IgD-negative memory B cell (primary cell): Measurements from ENCODE around the gene USP17L18. TPM values are rescaled to one million over a fixed set of nuclear protein-coding genes. Genes with fewer than 3 reads are reported as not detected.

Experiments
- polyA plus RNA-seq: library from polyadenylated mRNA; unstranded; fragments of 300-500 nt; fragmentation: Illumina TruSeq; gene quantifications from one replicate; pipeline ENCODE4 v1.2.3, GENCODE V29; 2021

Gene USP17L18
- polyA plus RNA-seq, 1 donor from 2014 or later: not detected

Other genes with a start within 250 kb of the USP17L18 start
- gene FAM90A26, start 78.2 kb upstream of the USP17L18 start, polyA plus RNA-seq: not detected
- gene USP17L10, start 38.0 kb upstream of the USP17L18 start, polyA plus RNA-seq: not detected
- not detected for gene USP17L11, start 33.2 kb upstream of the USP17L18 start, polyA plus RNA-seq
- gene USP17L12, start 28.5 kb upstream of the USP17L18 start, polyA plus RNA-seq: not detected
- gene USP17L13, start 23.7 kb upstream of the USP17L18 start, polyA plus RNA-seq: not detected
- gene USP17L15, start 14.2 kb upstream of the USP17L18 start, polyA plus RNA-seq: not detected
- not detected for gene USP17L17, start 4.8 kb upstream of the USP17L18 start, polyA plus RNA-seq
- not detected for gene USP17L19, start 4.7 kb downstream of the USP17L18 start, polyA plus RNA-seq
- gene USP17L20, start 9.5 kb downstream of the USP17L18 start, polyA plus RNA-seq: not detected
- not detected for gene USP17L21, start 14.2 kb downstream of the USP17L18 start, polyA plus RNA-seq
- not detected for gene USP17L22, start 19.0 kb downstream of the USP17L18 start, polyA plus RNA-seq
- not detected for gene USP17L24, start 76.5 kb downstream of the USP17L18 start, polyA plus RNA-seq
- gene USP17L25, start 81.3 kb downstream of the USP17L18 start, polyA plus RNA-seq: not detected
- gene USP17L26, start 86.0 kb downstream of the USP17L18 start, polyA plus RNA-seq: not detected
- gene USP17L5, start 90.8 kb downstream of the USP17L18 start, polyA plus RNA-seq: not detected
- not detected for gene USP17L27, start 95.5 kb downstream of the USP17L18 start, polyA plus RNA-seq
- gene USP17L28, start 100.3 kb downstream of the USP17L18 start, polyA plus RNA-seq: not detected
- gene USP17L29, start 105.0 kb downstream of the USP17L18 start, polyA plus RNA-seq: not detected
- not detected for gene USP17L30, start 114.5 kb downstream of the USP17L18 start, polyA plus RNA-seq
- not detected for gene DEFB131A, start 195.8 kb downstream of the USP17L18 start, polyA plus RNA-seq